Lower leg skin (tissue), 3 donors: ENCODE results near the gene UBE2E2.

Experiments
- POLR2A ChIP-seq, 2 donors: fragments of 450-650 bp; IDR thresholded peaks; one replicate each; pipeline ENCODE4 v1.6.1; 2016 to 2017; ENCODE audit warnings: antibody characterized with exemption in 2 of 2, mild to moderate bottlenecking in 1 of 2, moderate library complexity in 1 of 2
- TF ChIP-seq, protein P1 (sequence below), 3 donors: fragments of 450-650 bp; IDR thresholded peaks; one replicate each; pipeline ENCODE4 v1.5.1; 2016; ENCODE audit warnings: antibody characterized with exemption in 3 of 3, mild to moderate bottlenecking in 3 of 3, moderate library complexity in 2 of 3

DNA sequence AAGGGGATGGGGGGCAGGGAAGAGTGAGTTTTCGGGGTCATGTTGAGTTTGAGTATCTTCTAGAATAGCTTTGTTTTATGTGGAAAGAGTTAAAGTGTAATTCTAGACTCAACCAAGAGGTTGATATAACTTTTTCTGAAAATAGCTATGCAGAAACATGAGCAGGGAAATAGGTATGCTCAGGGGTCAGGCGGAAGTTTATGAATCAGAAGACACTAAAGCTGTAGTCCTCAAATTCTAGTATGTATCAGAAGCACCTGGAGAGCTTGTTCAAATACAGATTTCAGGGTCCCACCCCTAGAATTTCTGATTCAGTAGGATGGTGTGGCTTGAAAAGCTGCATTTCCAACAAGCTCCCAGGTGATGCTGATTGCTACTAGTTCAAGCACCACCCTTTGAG lies 37.6 kb upstream of the UBE2E2 start:
- TF ChIP-seq, protein P1, sequence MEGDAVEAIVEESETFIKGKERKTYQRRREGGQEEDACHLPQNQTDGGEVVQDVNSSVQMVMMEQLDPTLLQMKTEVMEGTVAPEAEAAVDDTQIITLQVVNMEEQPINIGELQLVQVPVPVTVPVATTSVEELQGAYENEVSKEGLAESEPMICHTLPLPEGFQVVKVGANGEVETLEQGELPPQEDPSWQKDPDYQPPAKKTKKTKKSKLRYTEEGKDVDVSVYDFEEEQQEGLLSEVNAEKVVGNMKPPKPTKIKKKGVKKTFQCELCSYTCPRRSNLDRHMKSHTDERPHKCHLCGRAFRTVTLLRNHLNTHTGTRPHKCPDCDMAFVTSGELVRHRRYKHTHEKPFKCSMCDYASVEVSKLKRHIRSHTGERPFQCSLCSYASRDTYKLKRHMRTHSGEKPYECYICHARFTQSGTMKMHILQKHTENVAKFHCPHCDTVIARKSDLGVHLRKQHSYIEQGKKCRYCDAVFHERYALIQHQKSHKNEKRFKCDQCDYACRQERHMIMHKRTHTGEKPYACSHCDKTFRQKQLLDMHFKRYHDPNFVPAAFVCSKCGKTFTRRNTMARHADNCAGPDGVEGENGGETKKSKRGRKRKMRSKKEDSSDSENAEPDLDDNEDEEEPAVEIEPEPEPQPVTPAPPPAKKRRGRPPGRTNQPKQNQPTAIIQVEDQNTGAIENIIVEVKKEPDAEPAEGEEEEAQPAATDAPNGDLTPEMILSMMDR (IDR thresholded peaks at IDR 0.05) = no peak
- no peak for TF ChIP-seq POLR2A (IDR thresholded peaks at IDR 0.05)
